ENCODE results near the gene CYP1B1. TPM values are rescaled to one million over a fixed set of nuclear protein-coding genes. Genes with fewer than 3 reads are reported as not detected.

The CYP1B1 gene
- total and polyA plus RNA-seq, 9 donors = 5.4 to 34.5 (median 12.5) TPM

GRCh38 chr2:38121481-38121880 lies 45.5 kb upstream of the CYP1B1 start:
- Histone ChIP-seq H3K9me3 (no peaks in the 10 kb centered on the region), H3K27ac (no peak overlapping the region), H3K27me3 (no peaks in the 10 kb centered on the region), H3K4me1 (ENCODE audit: insufficient read depth) (peaks cover 6% of the 10 kb centered on the region), H3K36me3 (no peaks in the 10 kb centered on the region), H3K4me3 (no peak overlapping the region)
- no peak for DNase-seq
- TF ChIP-seq CTCF (IDR thresholded peaks at IDR 0.05) = no peak
- no peak for TF ChIP-seq POLR2A (IDR thresholded peaks at IDR 0.05)
- no peak for TF ChIP-seq EP300 (IDR thresholded peaks at IDR 0.05)
- 95 to 99% (median 98%) methylated on average over 2 of the region's 2 CpGs for WGBS, 3 donors
- intact Hi-C loops (cut with DNase I) = no loop called here

GRCh38 chr2:38120829-38121228 lies 44.9 kb upstream of the CYP1B1 start:
- TF ChIP-seq EP300 (IDR thresholded peaks at IDR 0.05) (no peak), POLR2A (IDR thresholded peaks at IDR 0.05) (no peak), CTCF (IDR thresholded peaks at IDR 0.05) (no peak)
- Histone ChIP-seq H3K27me3 (no peaks in the 10 kb centered on the region), H3K9me3 (no peaks in the 10 kb centered on the region), H3K36me3 (no peaks in the 10 kb centered on the region), H3K27ac (no peak overlapping the region), H3K4me3 (no peak overlapping the region), H3K4me1 (ENCODE audit: insufficient read depth) (peaks cover 6% of the 10 kb centered on the region)
- no peak for DNase-seq
- intact Hi-C loops (cut with DNase I) = no loop called here
- 89 to 95% (median 93%) methylated on average over 5 of the region's 5 CpGs for WGBS, 3 donors

- Histone ChIP-seq H3K9me3 (no peaks in the 10 kb centered on the region), H3K27ac (no peak overlapping the region), H3K36me3 (no peaks in the 10 kb centered on the region), H3K27me3 (no peaks in the 10 kb centered on the region), H3K4me1 (ENCODE audit: insufficient read depth) (peaks cover 6% of the 10 kb centered on the region), H3K4me3 (no peak overlapping the region)
- DNase-seq = no peak
- TF ChIP-seq CTCF (IDR thresholded peaks at IDR 0.05) = no peak
- no peak for TF ChIP-seq POLR2A (IDR thresholded peaks at IDR 0.05)
- no peak for TF ChIP-seq EP300 (IDR thresholded peaks at IDR 0.05)
- 80 to 94% (median 88%) methylated on average over 2 of the region's 2 CpGs for WGBS, 3 donors
- intact Hi-C loops (cut with DNase I) = no loop called here
These were observed 44.3 kb upstream of the CYP1B1 start for GRCh38 chr2:38120264-38120592.

- DNase-seq = no peak
- intact Hi-C loops (cut with DNase I) = no loop called here
- Histone ChIP-seq H3K4me3 (no peak overlapping the region), H3K9me3 (no peaks in the 10 kb centered on the region), H3K27ac (no peak overlapping the region), H3K4me1 (ENCODE audit: insufficient read depth) (peaks cover 11% of the 10 kb centered on the region), H3K27me3 (no peaks in the 10 kb centered on the region), H3K36me3 (no peaks in the 10 kb centered on the region)
- 82 to 95% (median 88%) methylated on average over 3 of the region's 3 CpGs for WGBS, 3 donors
- TF ChIP-seq CTCF (IDR thresholded peaks at IDR 0.05) = no peak
- TF ChIP-seq EP300 (IDR thresholded peaks at IDR 0.05) = no peak
- no peak for TF ChIP-seq POLR2A (IDR thresholded peaks at IDR 0.05)
These were observed 40.8 kb upstream of the CYP1B1 start for GRCh38 chr2:38116762-38117161.

All from ovary (tissue), 9 donors.